Common myeloid progenitor, CD34-positive (primary cell): ENCODE measurements around the gene NDUFS7.

Source experiments
- CTCF ChIA-PET: fragments of 350-600 bp; sonication (Branson Sonifier 250); formaldehyde crosslinking; loops from one replicate; lab custom pipeline; 2021; ENCODE audit warnings: antibody characterized with exemption; lab: Charles Lee
- POLR2A ChIA-PET: fragments of 350-600 bp; sonication (Branson Sonifier 250); formaldehyde crosslinking; loops from one replicate; lab custom pipeline; 2021; ENCODE audit warnings: antibody characterized with exemption; lab: Charles Lee
- DNase-seq, 3 donors: peaks; one replicate each; pipeline versions ENCODE4 v3.0.0 to v3.0.0-alpha.2; 2013
- H3K27ac ChIP-seq, 2 experiments: 1 replicate in 1 of 2; 2 replicates in 1 of 2; pipeline ENCODE4 v1.7.0; 2013; ENCODE audit warnings: inconsistent platforms in 2 of 2, low read length in 2 of 2, mild to moderate bottlenecking in 2 of 2, low read depth in 1 of 2, moderate library complexity in 1 of 2; ENCODE audit not compliant: severe bottlenecking in 2 of 2, insufficient read depth in 1 of 2, poor library complexity in 1 of 2
- H3K27me3 ChIP-seq, 5 experiments: replicated peaks in 2 of 5; 1 replicate in 3 of 5; 2 replicates in 2 of 5; pipeline versions ENCODE4 v1.6.1 to v1.7.0; 2013; ENCODE audit warnings: low read length in 4 of 5, mild to moderate bottlenecking in 2 of 5, moderate library complexity in 2 of 5, inconsistent platforms in 1 of 5; ENCODE audit not compliant: insufficient read depth in 5 of 5, control insufficient read depth in 4 of 5
- H3K36me3 ChIP-seq, 4 experiments: 1 replicate in 2 of 4; 2 replicates in 2 of 4; pipeline versions ENCODE4 v1.6.1 to v1.7.0; 2013; ENCODE audit warnings: low read length in 3 of 4, control low read depth in 1 of 4, mild to moderate bottlenecking in 1 of 4; ENCODE audit not compliant: control insufficient read depth in 4 of 4, insufficient read depth in 4 of 4
- H3K4me1 ChIP-seq, 4 experiments: 1 replicate in 3 of 4; 2 replicates in 1 of 4; pipeline versions ENCODE4 v1.6.1 to v1.7.1; 2013; ENCODE audit warnings: low read length in 3 of 4, mild to moderate bottlenecking in 3 of 4, control low read depth in 1 of 4, inconsistent platforms in 1 of 4, moderate library complexity in 1 of 4; ENCODE audit not compliant: control insufficient read depth in 4 of 4, insufficient read depth in 4 of 4; ENCODE audit errors: control extremely low read depth in 1 of 4
- H3K4me3 ChIP-seq, 7 experiments: 1 replicate in 4 of 7; 2 replicates in 3 of 7; pipeline versions ENCODE4 v1.5.1 to v1.7.0; 2013; ENCODE audit warnings: mild to moderate bottlenecking in 7 of 7, low read length in 6 of 7, moderate library complexity in 6 of 7, inconsistent platforms in 2 of 7, low read depth in 2 of 7, control low read depth in 1 of 7; ENCODE audit not compliant: insufficient read depth in 4 of 7, control insufficient read depth in 1 of 7; ENCODE audit errors: extremely low read depth in 1 of 7
- H3K9me3 ChIP-seq, 5 experiments: 1 replicate in 4 of 5; 2 replicates in 1 of 5; pipeline versions ENCODE4 v1.6.1 to v1.7.1; 2013; ENCODE audit warnings: low read length in 4 of 5, mild to moderate bottlenecking in 2 of 5, inconsistent platforms in 1 of 5, low read depth in 1 of 5, moderate library complexity in 1 of 5; ENCODE audit not compliant: control insufficient read depth in 4 of 5, insufficient read depth in 2 of 5; ENCODE audit errors: control extremely low read depth in 1 of 5
- WGBS: methylation state at CpG from one replicate; pipeline ENCODE4 v1.1.5; 2013; ENCODE audit not compliant: insufficient coverage; 5-methylcytosine and 5-hydroxymethylcytosine counted together

NDUFS7 gene

DNA sequence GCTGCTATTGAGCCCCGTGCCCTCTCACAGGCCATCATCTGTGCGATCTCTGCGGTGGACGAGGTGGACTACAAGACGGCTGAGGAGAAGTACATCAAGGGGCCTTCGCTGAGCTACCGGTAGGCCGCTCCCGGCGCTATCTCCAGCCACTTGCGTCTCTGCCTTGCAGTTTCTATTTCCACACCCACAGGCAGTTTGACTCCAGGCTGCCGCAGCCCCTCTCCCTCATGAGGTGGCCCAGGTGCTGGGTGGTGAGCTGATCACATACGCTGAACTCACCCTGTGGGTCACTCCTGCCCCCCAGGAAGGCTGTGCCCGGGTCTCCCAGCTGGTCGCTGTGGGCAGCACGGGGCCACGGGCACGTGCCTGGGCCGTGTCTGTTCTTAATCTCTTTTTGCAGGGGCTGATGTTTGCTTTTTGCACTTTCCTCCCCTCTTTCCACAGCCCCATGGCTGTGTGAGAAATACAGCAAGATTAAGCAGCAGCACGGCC lies 10.6 kb upstream of the NDUFS7 start:
- WGBS: 97% methylated on average over 18 of the region's 20 CpGs
- H3K4me3 ChIP-seq: no peak overlapping the region
- no peaks in the 10 kb centered on the region for H3K27me3 ChIP-seq
- H3K36me3 ChIP-seq: peaks cover 17 to 64% (median 41%) of the 10 kb centered on the region in 4 experiments
- CTCF ChIA-PET: interaction anchor here (0.6 to 6.5 kb wide), 12 partner anchors 9 to 129 kb away, joined by 3 to 60 read pairs (median 3); no protein-coding TSS in a partner anchor
- peaks cover 0 to 4% (median 1%) of the 10 kb centered on the region in 4 experiments for H3K4me1 ChIP-seq
- POLR2A ChIA-PET: interaction anchor here (0.7 kb wide), 1 partner anchor 30 kb away, joined by 5 read pairs; no protein-coding TSS in a partner anchor
- no peak overlapping the region for H3K27ac ChIP-seq
- DNase-seq: no peak
- no peaks in the 10 kb centered on the region for H3K9me3 ChIP-seq

DNA sequence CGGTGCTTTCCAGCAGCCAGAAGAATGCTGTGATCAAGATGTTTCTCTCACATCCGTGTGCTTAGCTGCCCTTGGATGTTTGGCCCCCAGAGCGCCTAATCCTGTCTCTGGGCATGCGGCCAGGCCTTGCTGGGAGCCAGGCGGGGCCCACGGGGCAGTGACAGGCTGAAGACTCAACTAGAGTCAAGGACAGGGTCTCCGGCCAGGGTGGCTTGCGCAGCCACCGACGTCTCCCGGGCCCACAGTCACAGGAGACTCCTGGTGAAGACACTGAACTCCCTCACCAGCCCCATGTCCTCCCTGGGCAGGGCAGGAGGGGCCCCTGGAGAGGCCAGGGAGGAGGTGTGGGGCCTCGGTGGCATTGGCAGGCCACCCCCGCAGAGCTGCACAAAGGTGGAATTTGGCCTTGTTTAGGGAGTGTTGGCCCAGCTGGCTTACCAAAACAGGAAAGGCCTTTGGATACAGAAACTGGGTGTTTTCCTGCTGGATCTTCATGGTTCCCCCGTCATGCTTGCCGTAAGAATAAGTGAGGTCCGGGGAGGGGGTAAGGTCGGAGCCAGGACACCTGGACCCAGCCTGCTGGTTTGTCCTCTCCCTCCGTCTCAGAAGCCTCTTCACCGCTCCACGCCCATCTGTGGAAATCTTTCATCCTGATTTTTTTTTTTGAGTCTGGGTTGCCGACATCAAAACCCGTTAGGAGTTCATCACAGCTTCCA lies 10.0 kb upstream of the NDUFS7 start:
- no peaks in the 10 kb centered on the region for H3K4me1 ChIP-seq
- H3K9me3 ChIP-seq: no peaks in the 10 kb centered on the region
- WGBS: 96% methylated on average over 17 of the region's 22 CpGs
- DNase-seq: no peak
- no peak overlapping the region for H3K27ac ChIP-seq
- ChIA-PET CTCF (interaction anchor here (0.7 to 6.5 kb wide), 6 partner anchors 8 to 130 kb away, joined by 3 to 60 read pairs (median 25); no protein-coding TSS in a partner anchor), POLR2A (no interaction called here)
- peaks cover 17 to 68% (median 41%) of the 10 kb centered on the region in 4 experiments for H3K36me3 ChIP-seq
- H3K27me3 ChIP-seq: no peaks in the 10 kb centered on the region
- no peak overlapping the region for H3K4me3 ChIP-seq

DNA sequence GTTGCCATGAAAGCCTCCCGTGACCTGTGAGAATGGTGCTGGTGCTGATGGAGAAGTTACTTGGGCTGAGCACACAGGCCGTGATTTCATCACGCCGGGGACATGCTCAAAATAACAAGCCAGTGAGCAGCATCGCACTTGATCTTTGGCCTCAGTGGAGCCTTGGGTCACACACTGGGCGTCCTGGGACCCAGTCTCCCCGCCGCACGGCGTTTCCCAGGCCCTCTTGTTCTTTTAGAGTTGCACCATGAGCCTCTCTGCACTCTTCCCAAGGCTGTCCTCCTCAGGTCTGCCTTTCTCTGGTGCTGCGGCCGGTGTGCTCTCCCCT lies 9.5 kb upstream of the NDUFS7 start:
- no peak overlapping the region for H3K4me3 ChIP-seq
- H3K27me3 ChIP-seq: no peaks in the 10 kb centered on the region
- H3K27ac ChIP-seq: no peak overlapping the region
- H3K4me1 ChIP-seq: no peaks in the 10 kb centered on the region
- H3K36me3 ChIP-seq: peaks cover 17 to 65% (median 40%) of the 10 kb centered on the region in 4 experiments
- no peak for DNase-seq
- H3K9me3 ChIP-seq: no peaks in the 10 kb centered on the region
- POLR2A ChIA-PET: no interaction called here
- CTCF ChIA-PET: interaction anchor here (0.7 to 6.5 kb wide), 3 partner anchors 58 to 130 kb away, joined by 3 to 60 read pairs (median 30); no protein-coding TSS in a partner anchor
- 92% methylated on average over 8 of the region's 12 CpGs for WGBS

DNA sequence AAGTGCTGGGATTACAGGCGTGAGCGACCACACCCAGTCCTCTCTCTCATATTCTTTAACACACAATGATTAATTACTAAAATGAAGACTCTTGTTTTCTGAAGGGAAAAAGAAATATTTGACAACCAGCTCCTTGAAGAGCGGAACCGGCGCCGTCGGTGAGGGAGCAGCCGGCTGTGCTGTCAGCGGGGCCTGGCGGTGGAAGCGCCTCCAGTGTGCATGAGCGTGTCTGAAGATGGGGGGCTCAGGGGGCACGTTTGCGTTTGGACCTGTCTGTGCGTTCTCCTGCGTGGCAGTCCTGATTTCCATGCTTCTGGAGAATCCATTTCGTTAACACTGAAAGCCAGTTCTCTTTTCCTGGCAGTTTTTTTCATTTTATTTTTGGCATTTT lies 7.3 kb upstream of the NDUFS7 start:
- 97% methylated on average over 15 of the region's 17 CpGs for WGBS
- Histone ChIP-seq H3K4me1 (no peaks in the 10 kb centered on the region), H3K9me3 (no peaks in the 10 kb centered on the region), H3K36me3 (peaks cover 10 to 44% (median 25%) of the 10 kb centered on the region in 4 experiments), H3K4me3 (no peak overlapping the region), H3K27ac (no peak overlapping the region), H3K27me3 (no peaks in the 10 kb centered on the region)
- DNase-seq: no peak
- POLR2A ChIA-PET: no interaction called here
- CTCF ChIA-PET: interaction anchor here (1.8 kb wide), 1 partner anchor 97 kb away, joined by 3 read pairs; no protein-coding TSS in a partner anchor

DNA sequence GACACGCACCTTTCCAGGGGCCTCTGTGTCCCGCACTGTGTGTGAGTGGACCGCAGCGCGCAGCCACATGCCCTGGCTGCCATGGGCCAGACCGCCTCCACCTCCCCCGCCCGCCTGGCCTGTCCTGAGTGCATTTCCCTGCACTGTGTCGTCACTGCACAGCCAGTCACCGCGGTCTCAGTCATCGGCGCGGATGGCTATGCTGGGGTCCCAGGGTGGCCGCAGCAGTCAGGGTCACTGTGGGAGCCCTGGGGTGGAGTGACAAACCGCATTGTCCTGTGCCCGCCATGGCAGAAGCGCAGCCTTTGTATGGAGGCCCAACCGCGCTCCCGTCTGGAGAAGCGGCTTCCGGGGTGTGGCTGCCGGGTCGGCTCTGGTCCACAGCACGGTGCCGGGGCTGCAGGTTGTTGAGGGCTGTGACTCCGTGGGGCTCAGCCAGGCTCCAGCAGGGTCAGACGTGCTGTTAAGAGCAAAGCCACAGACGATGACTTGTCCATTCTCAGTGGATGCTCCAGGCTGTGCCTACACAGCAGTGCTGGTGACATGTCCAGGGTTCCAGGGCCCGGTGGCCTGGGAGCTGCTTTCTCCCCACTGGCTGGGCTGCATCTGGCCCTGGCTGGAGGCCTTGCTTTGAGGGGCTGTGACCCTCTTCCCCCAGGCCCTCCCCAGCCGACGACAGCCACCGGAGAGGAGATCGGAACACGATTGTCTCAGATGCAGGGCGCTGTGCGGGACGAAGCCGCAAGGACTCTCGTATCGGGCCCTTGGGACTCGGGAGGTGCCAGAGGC lies 6.3 kb upstream of the NDUFS7 start:
- Histone ChIP-seq H3K27me3 (no peaks in the 10 kb centered on the region), H3K27ac (no peak overlapping the region), H3K36me3 (peaks cover 10 to 41% (median 23%) of the 10 kb centered on the region in 4 experiments), H3K4me1 (no peaks in the 10 kb centered on the region), H3K4me3 (no peak overlapping the region), H3K9me3 (no peaks in the 10 kb centered on the region)
- POLR2A ChIA-PET: interaction anchor here (0.5 kb wide), 1 partner anchor 71 kb away, joined by 3 read pairs; no protein-coding TSS in a partner anchor
- DNase-seq: no peak
- CTCF ChIA-PET: interaction anchor here (0.7 to 1.8 kb wide), 2 partner anchors 98 to 133 kb away, joined by 3 read pairs; no protein-coding TSS in a partner anchor
- WGBS: 98% methylated on average over 41 of the region's 43 CpGs

DNA sequence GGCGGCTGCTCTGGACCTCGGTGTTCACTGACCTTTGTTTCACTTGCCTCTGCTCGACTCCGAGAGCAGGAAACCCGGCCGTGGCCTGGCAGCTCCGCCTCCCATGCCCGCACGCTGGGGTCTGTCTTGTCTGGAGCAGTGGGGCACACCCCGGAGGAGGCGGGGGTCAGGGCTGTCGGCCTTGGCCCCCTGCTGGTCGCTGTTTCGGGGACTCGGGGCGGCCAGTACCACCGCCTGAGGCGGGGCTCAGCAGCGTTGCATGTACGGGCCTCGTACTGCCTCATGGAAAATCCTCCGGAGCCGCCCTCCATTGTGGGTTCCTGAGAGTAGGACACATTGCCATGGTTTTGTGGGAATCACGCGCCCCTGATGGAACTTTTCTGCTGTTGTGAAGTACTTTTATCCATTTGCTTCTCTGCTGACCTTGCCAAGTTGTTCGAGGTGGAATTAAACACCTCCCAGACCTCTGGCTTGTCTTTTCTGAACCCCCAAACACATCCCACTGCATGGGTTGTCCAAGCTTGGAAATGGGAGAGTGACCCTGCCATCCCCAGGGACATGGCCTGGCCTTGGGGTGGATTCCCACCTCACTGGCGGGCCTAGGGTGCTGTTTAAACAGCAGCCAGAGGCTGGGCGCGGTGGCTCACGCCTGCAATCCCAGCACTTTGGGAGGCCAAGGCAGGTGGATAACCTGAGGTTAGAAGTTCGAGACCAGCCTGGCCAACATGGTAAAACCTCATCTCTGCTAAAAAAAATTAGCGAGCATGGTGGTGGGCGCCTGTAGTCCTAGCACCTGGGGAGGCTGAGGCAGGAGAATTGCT lies 5.5 kb upstream of the NDUFS7 start:
- Histone ChIP-seq H3K27ac (no peak overlapping the region), H3K9me3 (no peaks in the 10 kb centered on the region), H3K36me3 (peaks cover 7 to 35% (median 19%) of the 10 kb centered on the region in 4 experiments), H3K4me1 (peaks cover 0 to 4% (median 1%) of the 10 kb centered on the region in 4 experiments), H3K27me3 (no peaks in the 10 kb centered on the region), H3K4me3 (no peak overlapping the region)
- POLR2A ChIA-PET: no interaction called here
- CTCF ChIA-PET: interaction anchor here (0.7 to 1.8 kb wide), 2 partner anchors 99 to 134 kb away, joined by 3 read pairs; no protein-coding TSS in a partner anchor
- DNase-seq: no peak
- 96% methylated on average over 27 of the region's 33 CpGs for WGBS
